Fibroblast of mammary gland (primary cell): ENCODE results near the gene CALML4.

Experiments used
- DNase-seq: peaks from one replicate; pipeline ENCODE4 v3.0.0-alpha.2; 2010; ENCODE audit warnings: low read depth
- H3K4me3 ChIP-seq: 2 replicates; pipeline ENCODE4 v1.5.1; 2011; ENCODE audit warnings: low read depth, mild to moderate bottlenecking, low read length, moderate library complexity; ENCODE audit not compliant: control insufficient read depth
- CTCF ChIP-seq: conservative IDR thresholded peaks from 2 replicates; pipeline ENCODE4 v1.5.1; 2011; ENCODE audit warnings: low read depth, low read length, inconsistent platforms; ENCODE audit not compliant: control insufficient read depth, insufficient read depth

The CALML4 gene

GRCh38 chr15:68210821-68211655, 5.9 kb upstream of the CALML4 start:
- no peak overlapping the region for H3K4me3 ChIP-seq
- peak; percentile 69 for TF ChIP-seq CTCF
- peak; percentile 42 for DNase-seq

DNA sequence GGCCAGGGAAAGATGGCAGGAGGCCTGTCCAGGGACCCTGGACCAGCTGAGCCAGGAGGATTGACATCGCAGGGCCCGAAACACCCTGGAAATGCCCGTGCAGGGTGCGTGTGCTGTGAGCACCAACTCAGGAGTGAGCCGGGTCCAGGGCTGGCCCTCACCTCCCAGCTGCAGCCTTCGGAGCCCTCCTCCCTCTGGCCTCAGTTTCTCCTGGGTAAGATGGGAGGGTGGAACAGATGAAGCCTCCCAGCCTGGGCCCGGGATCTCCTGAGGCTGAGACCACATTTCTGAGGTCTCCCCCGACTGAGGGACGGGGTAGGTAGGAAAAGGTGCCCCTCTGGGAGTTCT, 5.3 kb upstream of the CALML4 start:
- no peak for DNase-seq
- TF ChIP-seq CTCF: no peak
- H3K4me3 ChIP-seq: no peak overlapping the region

GRCh38 chr15:68209735-68210408, 4.7 kb upstream of the CALML4 start:
- TF ChIP-seq CTCF: no peak
- no peak overlapping the region for H3K4me3 ChIP-seq
- no peak for DNase-seq

GRCh38 chr15:68209272-68209671, 4.1 kb upstream of the CALML4 start:
- no peak for TF ChIP-seq CTCF
- DNase-seq: no peak

DNA sequence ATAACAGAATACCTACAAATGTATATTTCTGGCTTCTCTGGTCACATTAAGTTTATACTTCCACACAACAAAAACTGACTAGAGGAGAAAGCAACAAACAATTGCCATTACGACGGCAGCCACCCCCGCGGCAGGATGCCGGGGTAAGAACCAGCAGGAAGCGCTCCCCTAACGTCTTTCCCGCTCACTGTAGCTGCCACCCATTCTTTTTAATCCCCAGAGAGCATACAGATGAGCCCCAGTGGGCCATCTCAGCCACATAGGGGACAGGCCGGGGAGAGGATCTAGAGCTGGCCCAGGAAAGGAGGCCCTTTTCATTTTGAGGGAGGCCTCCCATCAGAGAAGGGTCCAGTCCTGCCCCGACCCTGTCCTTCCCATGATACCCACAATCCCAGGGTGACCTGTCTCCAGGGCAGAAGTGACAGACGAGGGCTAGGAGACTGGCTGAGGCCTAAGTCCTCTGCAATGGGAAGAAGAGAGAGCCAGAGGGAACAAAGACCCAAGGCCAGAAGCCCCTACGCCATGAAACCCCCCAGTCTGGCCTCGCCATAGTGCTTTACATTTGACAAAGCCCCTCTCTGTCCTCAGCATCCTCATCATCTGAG, 3.6 kb upstream of the CALML4 start:
- no peak overlapping the region for H3K4me3 ChIP-seq
- no peak for TF ChIP-seq CTCF
- no peak for DNase-seq

More at GRCh38 chr15:68209272-68209671, 4.1 kb upstream of the CALML4 start:
- H3K4me3 ChIP-seq: no peak overlapping the region

- TF ChIP-seq CTCF: no peak
Measured at GRCh38 chr15:68208136-68208535, 3.0 kb upstream of the CALML4 start.

More at GRCh38 chr15:68208136-68208535, 3.0 kb upstream of the CALML4 start:
- no peak for DNase-seq
- no peak overlapping the region for H3K4me3 ChIP-seq
